Prostate gland (tissue), 2 donors: Measurements from ENCODE around the gene FRMD5.

ENCODE experiments used
- CTCF ChIP-seq, 4 experiments: fragments of 200-600 bp in 2 of 4; fragments of 450-650 bp in 2 of 4; sonication (generic) in 2 of 4; IDR thresholded peaks; 1 replicate in 3 of 4; 2 replicates in 1 of 4; pipeline ENCODE4 v1.5.1; 2016 to 2019; ENCODE audit warnings: antibody characterized with exemption in 4 of 4, mild to moderate bottlenecking in 2 of 4, moderate library complexity in 2 of 4
- POLR2A ChIP-seq: fragments of 450-650 bp; IDR thresholded peaks from one replicate; pipeline ENCODE4 v1.6.1; 2016; ENCODE audit warnings: antibody characterized with exemption, mild to moderate bottlenecking
- POLR2AphosphoS5 ChIP-seq: sonication (generic); formaldehyde crosslinking; IDR thresholded peaks from one replicate; pipeline ENCODE4 v1.6.1; 2017; ENCODE audit warnings: antibody characterized with exemption

- TF ChIP-seq CTCF (IDR thresholded peaks at IDR 0.05) (no peak), POLR2A (no peak), POLR2AphosphoS5 (no peak)
Observed at GRCh38 chr15:43966646-43967045, 228.4 kb downstream of the FRMD5 start.
